NB4 (cell line): Measurements from ENCODE around the gene PPP4R4.
"Not testable (repeated sequence)": the region's sequence is repeated elsewhere in the genome, so short reads cannot be mapped to it uniquely, and the experiment has no call there.

Experiments
- CTCF ChIP-seq: IDR thresholded peaks from one replicate; pipeline ENCODE4 v1.5.1; 2012; ENCODE audit warnings: low read depth, low read length
- MAX ChIP-seq: IDR thresholded peaks from 2 replicates; pipeline ENCODE4 v1.6.1; 2011; ENCODE audit warnings: low read depth, low read length

- TF ChIP-seq CTCF, MAX: not testable (repeated sequence)
These were observed 18.0 kb upstream of the PPP4R4 start for GRCh38 chr14:94156143-94156542.
